Esophagus muscularis mucosa (tissue), 4 donors: ENCODE data around the gene CAMTA1. TPM values are rescaled to one million over a fixed set of nuclear protein-coding genes. Genes with fewer than 3 reads are reported as not detected.

Experiments used
- DNase-seq: peaks from one replicate; pipeline ENCODE4 v3.0.0-alpha.2; 2017; ENCODE audit errors: extremely low spot score
- H3K27ac ChIP-seq, 4 donors: fragments of 200-600 bp; sonication (generic); replicated peaks in 1 of 4; 1 replicate in 3 of 4; 2 replicates in 1 of 4; pipeline ENCODE4 v1.5.1; 2016 to 2019; ENCODE audit warnings: mild to moderate bottlenecking in 1 of 4
- H3K27me3 ChIP-seq, 4 donors: fragments of 200-600 bp; sonication (generic); one replicate each; pipeline versions ENCODE4 v1.5.1 to v1.6.0; 2016 to 2019
- H3K36me3 ChIP-seq, 4 donors: fragments of 200-600 bp; sonication (generic); one replicate each; pipeline ENCODE4 v1.5.1; 2016 to 2019
- H3K4me1 ChIP-seq, 4 donors: fragments of 200-600 bp; sonication (generic); one replicate each; pipeline ENCODE4 v1.5.1; 2016 to 2019
- H3K4me3 ChIP-seq, 4 donors: fragments of 200-600 bp; sonication (generic); 1 replicate in 2 of 4; 2 replicates in 2 of 4; pipeline ENCODE4 v1.5.1; 2016 to 2019; ENCODE audit warnings: mild to moderate bottlenecking in 4 of 4, moderate library complexity in 1 of 4
- H3K9me3 ChIP-seq, 4 donors: fragments of 200-600 bp; sonication (generic); 1 replicate in 3 of 4; 2 replicates in 1 of 4; pipeline ENCODE4 v1.5.1; 2016 to 2019
- EP300 ChIP-seq: sonication (generic); formaldehyde crosslinking; IDR thresholded peaks from one replicate; pipeline ENCODE4 v1.6.1; 2017; ENCODE audit warnings: antibody characterized with exemption
- POLR2A ChIP-seq: fragments of 450-650 bp; IDR thresholded peaks from one replicate; pipeline ENCODE4 v1.6.1; 2017; ENCODE audit warnings: antibody characterized with exemption, moderate library complexity, mild to moderate bottlenecking, low read depth
- POLR2AphosphoS5 ChIP-seq, 2 donors: sonication (generic); formaldehyde crosslinking; IDR thresholded peaks; one replicate each; pipeline ENCODE4 v1.6.1; 2017; ENCODE audit warnings: antibody characterized with exemption in 2 of 2
- WGBS: methylation state at CpG from one replicate; pipeline ENCODE4 v1.1.5; 2018; 5-methylcytosine and 5-hydroxymethylcytosine counted together
- intact Hi-C: fragments of 100-400 bp; cut with DNase I; formaldehyde crosslinking; loops from one replicate; pipeline ENCODE4 v1.15.1; 2023
- total RNA-seq, 4 donors: library from RNA; depleted of rRNA; stranded (reverse); fragments of >200 nt; gene quantifications; one replicate each; pipeline versions ENCODE4 v1.1.0 to v1.2.1, GENCODE V29; 2016
- TF ChIP-seq, protein P1 (sequence below), 3 experiments: fragments of 200-600 bp in 2 of 3; fragments of 450-650 bp in 1 of 3; sonication (generic) in 2 of 3; IDR thresholded peaks; one replicate each; pipeline ENCODE4 v1.5.1; 2017 to 2019; ENCODE audit warnings: antibody characterized with exemption in 3 of 3, mild to moderate bottlenecking in 2 of 3, moderate library complexity in 1 of 3

The CAMTA1 gene
- total RNA-seq, 4 donors from 2014 or later = 109 to 226 (median 139) TPM

DNA sequence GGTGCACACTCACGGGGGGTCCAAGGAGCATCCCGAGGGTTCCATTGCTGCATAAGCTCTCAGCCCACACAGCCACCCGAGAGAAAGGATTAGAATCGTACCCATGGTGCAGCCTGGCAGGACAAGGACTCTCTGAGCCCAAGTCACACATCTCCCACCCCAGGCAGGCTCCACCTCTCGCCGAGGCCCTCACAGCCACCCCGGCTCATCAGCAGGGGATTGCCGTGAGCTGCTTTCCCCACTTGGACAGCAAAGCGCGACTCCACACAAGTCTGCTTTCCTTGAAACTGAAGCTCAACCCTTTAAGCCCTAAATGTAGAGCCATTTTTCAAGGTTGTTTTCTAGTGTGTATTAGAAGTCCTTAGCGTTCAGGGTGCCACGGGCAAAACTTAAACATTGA lies 679.5 kb downstream of the CAMTA1 start:
- no peak overlapping the region for H3K27ac ChIP-seq
- H3K27me3 ChIP-seq = no peaks in the 10 kb centered on the region
- intact Hi-C loops = no loop called here
- H3K9me3 ChIP-seq = no peaks in the 10 kb centered on the region
- H3K36me3 ChIP-seq = no peaks in the 10 kb centered on the region
- TF ChIP-seq POLR2AphosphoS5 (IDR thresholded peaks at IDR 0.05) = no peak
- TF ChIP-seq, protein P1, sequence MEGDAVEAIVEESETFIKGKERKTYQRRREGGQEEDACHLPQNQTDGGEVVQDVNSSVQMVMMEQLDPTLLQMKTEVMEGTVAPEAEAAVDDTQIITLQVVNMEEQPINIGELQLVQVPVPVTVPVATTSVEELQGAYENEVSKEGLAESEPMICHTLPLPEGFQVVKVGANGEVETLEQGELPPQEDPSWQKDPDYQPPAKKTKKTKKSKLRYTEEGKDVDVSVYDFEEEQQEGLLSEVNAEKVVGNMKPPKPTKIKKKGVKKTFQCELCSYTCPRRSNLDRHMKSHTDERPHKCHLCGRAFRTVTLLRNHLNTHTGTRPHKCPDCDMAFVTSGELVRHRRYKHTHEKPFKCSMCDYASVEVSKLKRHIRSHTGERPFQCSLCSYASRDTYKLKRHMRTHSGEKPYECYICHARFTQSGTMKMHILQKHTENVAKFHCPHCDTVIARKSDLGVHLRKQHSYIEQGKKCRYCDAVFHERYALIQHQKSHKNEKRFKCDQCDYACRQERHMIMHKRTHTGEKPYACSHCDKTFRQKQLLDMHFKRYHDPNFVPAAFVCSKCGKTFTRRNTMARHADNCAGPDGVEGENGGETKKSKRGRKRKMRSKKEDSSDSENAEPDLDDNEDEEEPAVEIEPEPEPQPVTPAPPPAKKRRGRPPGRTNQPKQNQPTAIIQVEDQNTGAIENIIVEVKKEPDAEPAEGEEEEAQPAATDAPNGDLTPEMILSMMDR (IDR thresholded peaks at IDR 0.05) = no peak
- no peak for TF ChIP-seq EP300
- TF ChIP-seq POLR2A = no peak
- WGBS = 93% methylated on average over 12 of the region's 12 CpGs
- H3K4me1 ChIP-seq = peaks cover 6 to 9% (median 8%) of the 10 kb centered on the region in 4 donors
- H3K4me3 ChIP-seq = no peak overlapping the region
- DNase-seq = no peak

DNA sequence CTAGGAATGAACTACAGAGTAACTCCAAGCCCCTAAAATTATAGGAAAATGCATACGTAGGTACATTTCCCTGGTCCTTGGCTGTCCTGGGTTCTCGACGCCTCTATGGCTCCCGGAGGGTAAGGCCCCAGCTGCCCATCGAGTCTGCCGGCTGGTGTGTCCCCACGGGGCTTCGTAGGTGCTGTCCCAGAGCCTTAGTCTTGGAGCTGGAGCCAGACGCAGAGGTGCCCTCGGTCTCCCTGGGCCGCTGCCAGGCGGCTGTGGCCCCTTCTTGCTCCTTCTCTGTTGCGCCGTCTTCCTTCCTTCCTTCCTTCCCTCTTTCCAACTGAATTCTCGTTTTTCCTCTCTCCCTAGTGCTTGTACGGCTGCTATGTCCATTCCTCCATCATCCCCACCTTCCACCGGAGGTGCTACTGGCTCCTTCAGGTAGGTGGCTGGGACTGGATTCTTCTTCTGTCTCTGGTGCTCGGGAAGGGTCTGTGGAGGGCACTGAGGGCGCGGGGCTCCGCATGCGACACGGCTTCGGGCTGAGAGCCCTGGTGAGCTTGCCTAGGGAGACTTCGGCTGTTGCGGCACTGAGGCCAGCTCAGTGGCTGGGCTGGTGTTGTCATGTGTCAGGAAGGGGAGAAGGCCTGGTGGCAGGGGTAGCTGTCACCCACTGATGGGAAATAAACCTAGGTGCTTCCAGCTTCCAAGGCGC lies 682.4 kb downstream of the CAMTA1 start:
- H3K36me3 ChIP-seq = no peaks in the 10 kb centered on the region
- H3K27ac ChIP-seq = no peak overlapping the region
- no peak overlapping the region for H3K4me3 ChIP-seq
- intact Hi-C loops = no loop called here
- 96% methylated on average over 21 of the region's 27 CpGs for WGBS
- H3K9me3 ChIP-seq = no peaks in the 10 kb centered on the region
- no peaks in the 10 kb centered on the region for H3K27me3 ChIP-seq
- no peak for DNase-seq
- H3K4me1 ChIP-seq = peaks cover 23 to 37% (median 37%) of the 10 kb centered on the region in 4 donors
- TF ChIP-seq, protein P1 (IDR thresholded peaks at IDR 0.05) = no peak
- TF ChIP-seq EP300 (no peak), POLR2AphosphoS5 (IDR thresholded peaks at IDR 0.05) (no peak), POLR2A (no peak)

DNA sequence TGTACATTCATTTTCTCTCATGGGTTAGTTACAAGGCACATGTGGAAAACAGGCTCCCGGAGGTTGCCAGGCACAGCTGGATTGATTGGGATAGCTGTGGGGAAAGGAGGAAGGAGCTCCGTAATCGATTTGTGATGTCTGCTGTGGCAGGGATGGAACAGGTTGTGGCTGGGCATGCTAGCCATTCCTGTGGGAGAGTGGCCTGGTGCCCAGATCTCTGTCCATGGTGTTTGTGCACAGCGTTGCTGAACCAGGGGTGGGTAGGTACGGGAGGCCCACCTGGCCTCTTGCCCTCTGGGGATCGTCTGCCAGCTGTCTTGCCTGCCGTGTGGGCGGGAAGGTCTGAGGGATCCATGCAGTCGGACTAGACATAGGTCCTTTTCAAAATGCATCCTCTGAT lies 683.0 kb downstream of the CAMTA1 start:
- Histone ChIP-seq H3K9me3 (no peaks in the 10 kb centered on the region), H3K4me3 (no peak overlapping the region), H3K4me1 (peaks cover 23 to 39% (median 37%) of the 10 kb centered on the region in 4 donors), H3K27ac (no peak overlapping the region), H3K36me3 (no peaks in the 10 kb centered on the region), H3K27me3 (no peaks in the 10 kb centered on the region)
- 92% methylated on average over 3 of the region's 9 CpGs for WGBS
- intact Hi-C loops = no loop called here
- TF ChIP-seq EP300 (no peak), POLR2A (no peak), POLR2AphosphoS5 (IDR thresholded peaks at IDR 0.05) (no peak)
- TF ChIP-seq, protein P1 (IDR thresholded peaks at IDR 0.05) = no peak
- DNase-seq = no peak

- TF ChIP-seq POLR2AphosphoS5 (IDR thresholded peaks at IDR 0.05) = no peak
- TF ChIP-seq, protein P1 (IDR thresholded peaks at IDR 0.05) = no peak
- no peak for TF ChIP-seq POLR2A
- TF ChIP-seq EP300 = no peak
- intact Hi-C loops = no loop called here
Measured at GRCh38 chr1:7469255-7469938, 684.1 kb downstream of the CAMTA1 start.

More at GRCh38 chr1:7469255-7469938, 684.1 kb downstream of the CAMTA1 start:
- Histone ChIP-seq H3K27me3 (no peaks in the 10 kb centered on the region), H3K27ac (peak overlapping the region in 1 of 4 donors; percentile 66), H3K9me3 (no peaks in the 10 kb centered on the region), H3K36me3 (no peaks in the 10 kb centered on the region), H3K4me3 (no peak overlapping the region), H3K4me1 (peaks cover 23 to 39% (median 37%) of the 10 kb centered on the region in 4 donors)
- no peak for DNase-seq
- WGBS = 67% methylated on average over 13 of the region's 13 CpGs
